Measurements from ENCODE around the gene OGT.
A peak's percentile ranks its signal among the peaks of the same experiment; 100 is the strongest.
"Not testable (repeated sequence)": the region's sequence is repeated elsewhere in the genome, so short reads cannot be mapped to it uniquely, and the experiment has no call there.

Gene OGT

DNA sequence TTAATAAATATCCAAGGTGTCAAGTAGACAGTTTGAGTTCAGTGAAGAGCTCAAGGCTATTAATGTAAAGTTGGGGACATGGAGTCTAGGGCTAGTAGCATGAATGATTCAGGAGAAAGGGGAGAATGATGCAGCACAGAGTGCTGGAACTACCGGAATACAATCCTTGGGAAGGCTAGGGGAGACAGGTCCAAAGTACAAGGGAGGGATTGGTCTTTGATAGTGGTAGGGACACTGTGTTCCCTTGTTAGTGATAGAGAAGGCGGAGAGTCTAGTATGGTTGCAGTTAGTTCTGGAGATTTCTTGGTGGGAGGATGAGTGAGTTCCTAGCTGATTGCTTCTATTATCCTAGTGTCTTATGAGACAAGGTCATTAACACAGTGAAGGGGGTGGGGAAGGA is 54.0 kb downstream of the OGT start:
- peak; percentile 24 for DNase-seq (ENCODE audit: low spot score)

DNA sequence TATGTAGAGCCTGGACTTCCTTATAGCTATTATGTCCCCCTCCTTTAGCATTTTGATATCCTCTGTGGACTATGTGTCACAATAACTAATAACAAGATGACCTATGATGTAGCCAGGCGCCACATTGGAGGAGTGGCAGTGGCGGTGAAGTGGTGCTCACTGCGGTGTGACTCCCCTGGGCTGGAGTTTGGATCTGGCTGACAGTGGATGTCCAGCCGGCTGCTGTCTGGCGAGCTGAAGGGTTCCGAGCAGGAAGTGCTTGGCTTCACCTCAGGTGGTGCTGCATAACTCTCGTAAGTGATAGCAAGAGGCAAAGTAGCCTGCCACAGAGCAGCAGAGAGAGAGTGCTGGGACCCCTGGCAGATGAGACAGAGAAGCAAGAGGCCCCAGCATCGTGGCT is 60.3 kb downstream of the OGT start:
- not testable (repeated sequence) for DNase-seq (ENCODE audit: low spot score)

GRCh38 chrX:71599965-71600364 is 67.1 kb downstream of the OGT start:
- no peak for DNase-seq (ENCODE audit: low spot score)

DNA sequence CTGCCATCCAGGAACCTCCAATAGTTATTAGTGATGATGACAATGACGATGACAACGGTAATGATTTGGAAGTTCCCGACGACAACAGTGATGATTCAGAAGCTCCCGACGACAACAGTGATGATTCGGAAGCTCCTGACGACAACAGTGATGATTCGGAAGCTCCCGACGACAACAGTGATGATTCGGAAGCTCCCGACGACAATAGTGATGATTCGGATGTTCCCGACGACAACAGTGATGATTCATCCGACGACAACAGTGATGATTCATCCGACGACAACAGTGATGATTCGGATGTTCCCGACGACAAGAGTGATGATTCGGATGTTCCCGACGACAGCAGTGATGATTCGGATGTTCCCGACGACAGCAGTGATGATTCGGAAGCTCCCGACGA is 70.7 kb downstream of the OGT start:
- DNase-seq (ENCODE audit: low spot score): no peak

DNA sequence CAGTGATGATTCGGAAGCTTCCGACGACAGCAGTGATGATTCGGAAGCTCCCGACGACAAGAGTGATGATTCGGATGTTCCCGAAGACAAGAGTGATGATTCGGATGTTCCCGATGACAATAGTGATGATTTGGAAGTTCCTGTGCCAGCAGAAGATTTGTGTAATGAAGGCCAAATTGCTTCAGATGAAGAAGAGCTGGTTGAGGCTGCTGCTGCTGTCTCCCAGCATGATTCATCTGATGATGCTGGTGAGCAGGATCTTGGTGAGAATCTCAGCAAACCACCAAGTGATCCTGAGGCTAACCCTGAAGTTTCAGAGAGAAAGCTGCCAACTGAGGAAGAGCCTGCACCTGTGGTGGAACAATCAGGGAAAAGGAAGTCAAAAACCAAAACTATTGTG is 71.2 kb downstream of the OGT start:
- DNase-seq (ENCODE audit: low spot score): no peak

GRCh38 chrX:71604796-71605568 is 72.1 kb downstream of the OGT start:
- DNase-seq (ENCODE audit: low spot score): no peak

GRCh38 chrX:71606536-71607216 is 73.8 kb downstream of the OGT start:
- DNase-seq (ENCODE audit: low spot score): no peak

GRCh38 chrX:71607488-71607887 is 74.6 kb downstream of the OGT start:
- DNase-seq (ENCODE audit: low spot score): no peak

- DNase-seq (ENCODE audit: low spot score): no peak
These were observed 76.3 kb downstream of the OGT start for GRCh38 chrX:71609095-71609750.

DNA sequence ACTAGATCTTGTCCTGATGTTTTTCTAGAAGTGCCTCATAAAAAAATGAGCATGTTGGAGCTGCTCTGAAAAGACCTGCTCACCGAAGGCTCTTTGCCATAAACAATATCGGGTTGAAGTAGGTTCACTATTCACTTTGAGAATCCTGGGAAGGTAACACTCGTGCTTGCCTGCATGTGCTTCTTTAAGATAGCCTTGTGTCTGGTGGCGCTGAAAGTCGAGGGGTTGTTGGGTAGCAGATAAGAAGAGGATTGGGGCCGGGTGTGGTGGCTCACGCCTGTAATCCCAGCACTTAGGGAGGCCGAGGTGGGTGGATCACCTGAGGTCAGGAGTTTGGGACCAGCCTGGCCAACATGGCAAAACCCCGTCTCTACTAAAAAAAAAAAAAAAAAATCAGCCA is 78.8 kb downstream of the OGT start:
- not testable (repeated sequence) for DNase-seq (ENCODE audit: low spot score)

- DNase-seq (ENCODE audit: low spot score): no peak
These were observed 79.4 kb downstream of the OGT start for GRCh38 chrX:71612256-71612655.

DNA sequence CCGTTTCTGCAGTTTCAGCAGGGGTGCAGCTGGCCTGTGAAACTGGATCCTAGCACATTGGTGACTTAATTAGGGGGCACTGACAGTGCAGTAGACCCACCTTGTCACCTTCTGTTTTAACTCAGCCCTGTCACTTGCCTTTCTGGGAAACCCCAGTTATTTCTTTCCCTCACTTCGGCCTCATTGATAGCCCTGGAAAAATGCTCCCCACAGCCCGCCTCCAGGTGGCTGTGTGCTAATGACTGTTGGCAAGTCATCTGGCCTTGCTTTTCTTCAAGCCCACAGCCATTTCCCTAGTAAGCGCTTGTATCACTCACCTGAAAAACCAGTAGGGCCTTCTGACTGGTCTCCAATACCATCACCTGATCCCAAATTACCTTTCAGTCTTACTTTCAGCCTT is 82.2 kb downstream of the OGT start:
- DNase-seq (ENCODE audit: low spot score): no peak

GRCh38 chrX:71615954-71616353 is 83.0 kb downstream of the OGT start:
- no peak for DNase-seq (ENCODE audit: low spot score)

- peak; percentile 50 for DNase-seq (ENCODE audit: low spot score)
These were observed 84.0 kb downstream of the OGT start for GRCh38 chrX:71616672-71617529.

DNA sequence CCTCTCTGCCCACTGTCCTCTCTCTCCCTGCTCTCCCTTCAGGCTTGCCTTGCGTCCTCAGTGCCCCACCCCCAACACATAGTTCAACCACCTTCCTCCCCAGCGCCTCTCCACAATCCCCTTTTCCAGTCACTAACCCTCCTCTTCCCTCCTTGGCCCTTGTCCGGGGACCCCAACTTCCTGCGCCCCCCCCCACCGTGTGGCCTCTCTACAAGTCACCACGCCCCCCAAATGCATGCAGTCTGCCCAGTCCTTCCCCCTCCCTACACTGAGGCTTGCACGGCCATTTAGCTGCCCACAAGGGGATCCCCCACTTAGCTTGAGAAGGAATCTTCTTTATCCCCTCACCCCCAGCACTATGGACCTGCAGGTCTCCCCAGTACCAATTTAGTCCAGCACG is 84.8 kb downstream of the OGT start:
- DNase-seq (ENCODE audit: low spot score): no peak

DNA sequence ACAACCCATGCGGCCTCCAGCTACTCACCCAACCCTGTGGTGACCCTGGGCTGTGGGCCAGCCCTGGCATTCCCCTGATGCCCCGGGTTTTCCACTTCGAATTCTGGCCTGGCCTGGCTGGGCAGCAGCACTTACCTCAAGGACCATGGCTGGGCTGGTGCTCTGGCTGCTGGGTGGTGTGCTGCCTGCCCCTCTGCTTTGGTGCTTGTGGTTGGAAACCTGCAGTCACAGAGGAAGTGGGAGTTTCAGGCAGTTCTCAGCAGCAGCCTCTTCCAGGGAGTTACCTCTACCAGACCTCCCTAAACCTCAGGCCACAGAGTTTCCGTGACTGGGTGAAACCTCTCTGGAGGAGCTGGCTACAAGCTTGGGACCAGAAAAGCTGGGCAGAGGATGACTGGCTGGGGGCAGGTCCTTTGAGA is 85.4 kb downstream of the OGT start, which contains the start of gene CXCR3:
TSS of gene CXCR3 (minus strand) at position 209 of the 419 bp plus-strand sequence. CDS start at position 147, 62 bp downstream.
- DNase-seq (ENCODE audit: low spot score): no peak

- no peak for DNase-seq (ENCODE audit: low spot score)
These were observed 85.9 kb downstream of the OGT start for GRCh38 chrX:71618787-71619186.

GRCh38 chrX:71619193-71619592 is 86.3 kb downstream of the OGT start:
- DNase-seq (ENCODE audit: low spot score): no peak

DNA sequence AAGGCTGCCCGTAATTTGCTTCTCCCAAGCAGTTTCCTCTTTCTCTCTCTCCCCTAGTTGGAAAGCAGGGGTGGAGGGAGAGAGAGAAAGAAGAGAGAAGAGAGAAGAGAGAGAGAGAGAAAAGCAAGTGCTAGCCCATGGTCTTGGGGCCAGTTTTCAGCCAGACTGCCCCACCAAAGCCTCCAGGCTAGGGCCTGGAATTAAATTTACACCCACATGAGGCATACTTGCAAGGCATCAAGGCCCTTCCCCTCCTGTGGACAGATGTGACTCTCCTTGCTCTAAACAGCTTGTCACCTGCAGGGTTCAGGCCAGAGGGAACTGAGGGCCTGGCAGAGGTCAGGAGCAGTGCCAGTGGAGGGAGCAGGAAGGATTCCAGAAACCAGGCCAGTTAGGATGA is 87.1 kb downstream of the OGT start:
- DNase-seq (ENCODE audit: low spot score): no peak

- no peak for DNase-seq (ENCODE audit: low spot score)
These were observed 88.7 kb downstream of the OGT start for GRCh38 chrX:71621603-71622002.

GRCh38 chrX:71622032-71622575 is 89.2 kb downstream of the OGT start:
- DNase-seq (ENCODE audit: low spot score): no peak

Data from SW480 (cell line).